ENCODE data around the gene ANKRD39.

The ANKRD39 gene

DNA sequence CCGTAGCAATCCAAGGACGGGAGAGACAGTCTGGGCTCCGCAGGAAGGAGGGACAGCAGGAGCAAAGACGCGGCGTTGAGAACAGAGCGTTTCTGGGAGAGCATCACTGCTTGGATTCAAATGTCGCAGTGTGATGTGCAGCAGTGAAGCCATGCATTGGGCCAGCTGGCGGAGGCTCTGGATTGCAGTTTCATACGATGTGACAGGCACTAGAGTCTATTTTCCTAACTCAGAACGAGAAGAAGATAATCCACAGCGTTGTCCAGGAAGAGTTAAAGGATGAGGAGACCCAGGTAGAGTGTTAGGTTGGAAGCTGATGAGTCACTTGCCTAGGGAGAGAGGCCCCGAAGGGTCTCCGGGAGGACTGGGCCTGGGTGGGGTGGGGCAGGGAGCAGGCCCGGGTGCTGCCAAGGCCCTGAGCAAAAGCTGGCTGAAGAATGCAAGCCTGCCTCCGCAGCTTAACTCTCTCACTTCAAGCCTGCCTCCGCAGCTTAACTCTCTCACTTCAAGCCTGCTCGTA lies 29.7 kb upstream of the ANKRD39 start:
- no peak for DNase-seq (ENCODE audit: low read depth)

- DNase-seq (ENCODE audit: low read depth) = no peak
Observed at GRCh38 chr2:96885432-96886347, 27.9 kb upstream of the ANKRD39 start.

DNA sequence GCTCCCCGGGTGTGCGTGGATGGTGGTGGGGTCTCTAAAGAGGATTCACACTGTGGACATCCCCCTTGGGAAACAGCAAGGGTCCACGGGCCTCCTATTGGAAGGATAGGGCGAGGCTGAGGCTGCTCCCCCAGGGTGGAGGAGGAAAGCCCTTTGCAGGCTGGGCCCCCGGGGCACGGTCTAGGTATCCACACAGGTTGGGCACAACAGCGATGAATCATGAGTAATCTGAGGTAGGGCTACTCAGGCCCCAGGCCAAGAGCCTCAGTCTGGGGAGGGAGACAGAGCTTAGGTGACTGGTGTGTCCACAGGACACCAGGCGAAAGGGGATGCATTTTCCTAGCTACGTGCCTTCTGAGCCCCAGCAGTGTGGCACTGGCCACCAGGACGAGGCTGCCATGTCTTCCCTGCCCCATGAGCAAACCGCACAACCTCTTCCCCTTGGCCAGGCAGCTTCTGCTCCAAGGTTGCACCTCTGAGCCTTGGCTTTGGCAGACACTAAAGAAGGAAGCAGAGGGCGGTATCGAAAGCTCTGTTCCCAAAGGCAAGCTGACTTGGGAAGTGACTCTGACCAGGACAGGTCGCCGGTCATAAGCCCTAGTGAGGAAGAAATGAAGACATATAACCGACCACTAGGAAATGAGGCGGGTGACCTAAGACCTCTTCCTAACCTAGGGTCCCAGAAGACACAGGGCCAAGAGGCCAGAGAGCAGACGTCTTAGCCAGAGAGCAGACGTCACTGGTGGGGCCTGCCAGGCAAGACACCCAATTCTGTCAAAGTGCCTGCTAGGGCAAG lies 26.7 kb upstream of the ANKRD39 start:
- no peak for DNase-seq (ENCODE audit: low read depth)

- DNase-seq (ENCODE audit: low read depth) = no peak
Observed at GRCh38 chr2:96883306-96883705, 25.5 kb upstream of the ANKRD39 start.

DNA sequence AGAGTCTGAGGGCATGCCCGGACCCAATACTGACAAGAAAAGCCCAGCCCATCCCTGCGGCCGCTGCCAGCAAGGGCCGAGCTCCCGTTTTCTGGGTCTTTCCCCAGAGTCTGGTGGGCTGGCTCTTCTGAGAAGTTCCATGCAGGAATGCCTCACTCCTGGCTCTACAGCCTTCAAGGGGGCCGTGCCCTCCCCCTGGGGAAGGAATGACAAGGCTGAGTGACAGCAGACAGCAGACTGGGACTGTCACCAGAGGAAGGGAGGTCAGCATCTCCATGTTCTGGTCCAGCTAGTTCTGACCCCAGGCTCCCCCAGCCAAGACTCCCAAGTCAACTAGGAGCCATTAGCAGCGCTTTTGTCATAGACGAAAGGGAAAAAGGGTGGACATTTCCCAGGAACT lies 25.1 kb upstream of the ANKRD39 start:
- DNase-seq (ENCODE audit: low read depth) = no peak

DNA sequence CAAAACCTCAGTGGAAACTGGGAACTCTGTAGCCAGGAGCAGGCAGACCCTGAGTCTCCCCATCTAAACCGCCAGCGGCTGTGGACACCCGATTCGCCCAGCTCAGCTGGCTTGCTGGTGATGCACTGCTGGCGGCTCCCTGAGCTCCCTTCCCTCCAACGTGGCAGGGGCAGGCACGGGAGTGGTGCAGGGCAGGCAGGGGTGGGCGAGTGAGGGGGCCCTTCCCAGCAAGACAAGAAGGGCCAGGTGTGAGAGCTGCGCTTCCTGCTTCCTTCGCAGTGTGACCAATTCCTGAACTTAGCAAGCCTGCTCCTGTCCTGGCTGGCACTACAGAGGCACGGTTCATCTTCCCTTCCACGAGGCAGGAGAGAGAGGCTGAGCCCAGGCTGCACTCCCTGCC lies 24.4 kb upstream of the ANKRD39 start:
- no peak for DNase-seq (ENCODE audit: low read depth)

GRCh38 chr2:96881349-96882195 lies 23.8 kb upstream of the ANKRD39 start:
- DNase-seq (ENCODE audit: low read depth) = no peak

GRCh38 chr2:96880891-96881273 lies 23.1 kb upstream of the ANKRD39 start:
- no peak for DNase-seq (ENCODE audit: low read depth)

DNA sequence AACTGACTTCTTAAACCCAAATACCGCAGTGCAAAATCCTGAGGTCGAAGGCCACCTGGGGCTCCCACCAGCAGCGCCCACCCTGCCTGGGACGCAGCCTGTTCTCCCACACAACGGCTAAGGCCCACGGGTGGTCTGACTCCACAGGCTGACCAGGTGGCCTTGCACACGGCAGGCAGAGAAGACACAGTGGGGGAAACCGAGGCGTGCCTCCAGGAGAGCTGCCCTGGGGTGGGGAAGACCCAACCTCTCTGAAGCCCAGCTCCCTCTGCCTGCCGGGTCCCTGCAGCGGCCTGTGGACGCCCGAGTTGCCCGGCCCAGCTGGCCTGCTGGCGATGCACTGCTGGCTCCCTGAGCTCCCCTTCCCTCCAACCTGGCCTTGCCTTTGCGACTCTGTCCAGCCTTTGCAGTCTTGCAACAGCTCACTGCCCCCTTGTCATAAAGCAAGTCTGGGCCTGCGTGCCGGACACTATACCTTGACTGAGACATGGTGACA lies 21.8 kb upstream of the ANKRD39 start:
- no peak for DNase-seq (ENCODE audit: low read depth)

- DNase-seq (ENCODE audit: low read depth) = no peak
Observed at GRCh38 chr2:96878796-96879544, 21.2 kb upstream of the ANKRD39 start.

- DNase-seq (ENCODE audit: low read depth) = no peak
Observed at GRCh38 chr2:96878171-96878570, 20.4 kb upstream of the ANKRD39 start.

- DNase-seq (ENCODE audit: low read depth) = no peak
Observed at GRCh38 chr2:96877631-96878092, 19.8 kb upstream of the ANKRD39 start.

DNA sequence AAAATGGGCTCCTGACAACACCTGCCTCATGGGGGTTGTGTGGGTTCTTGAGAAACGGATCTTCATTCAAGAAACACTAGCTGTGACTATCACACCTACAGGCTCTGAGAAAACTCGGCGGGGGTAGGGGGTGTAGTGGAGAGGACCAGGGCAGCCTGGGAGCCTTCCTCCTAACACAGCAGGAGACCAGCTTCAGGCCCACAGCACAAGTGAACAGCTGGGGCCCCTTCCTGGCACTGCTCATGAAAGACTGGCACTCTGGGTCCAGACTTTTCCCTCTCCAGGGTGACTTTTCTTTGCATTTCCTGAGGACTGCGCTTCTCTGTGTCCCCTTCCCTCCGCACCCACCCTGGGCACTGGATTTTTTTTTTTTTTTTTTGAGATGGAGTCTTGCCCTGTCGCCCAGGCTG lies 19.2 kb upstream of the ANKRD39 start:
- no peak for DNase-seq (ENCODE audit: low read depth)

GRCh38 chr2:96876269-96877041 lies 18.6 kb upstream of the ANKRD39 start:
- DNase-seq (ENCODE audit: low read depth) = no peak

GRCh38 chr2:96875498-96876268 lies 17.9 kb upstream of the ANKRD39 start:
- DNase-seq (ENCODE audit: low read depth) = no peak

DNA sequence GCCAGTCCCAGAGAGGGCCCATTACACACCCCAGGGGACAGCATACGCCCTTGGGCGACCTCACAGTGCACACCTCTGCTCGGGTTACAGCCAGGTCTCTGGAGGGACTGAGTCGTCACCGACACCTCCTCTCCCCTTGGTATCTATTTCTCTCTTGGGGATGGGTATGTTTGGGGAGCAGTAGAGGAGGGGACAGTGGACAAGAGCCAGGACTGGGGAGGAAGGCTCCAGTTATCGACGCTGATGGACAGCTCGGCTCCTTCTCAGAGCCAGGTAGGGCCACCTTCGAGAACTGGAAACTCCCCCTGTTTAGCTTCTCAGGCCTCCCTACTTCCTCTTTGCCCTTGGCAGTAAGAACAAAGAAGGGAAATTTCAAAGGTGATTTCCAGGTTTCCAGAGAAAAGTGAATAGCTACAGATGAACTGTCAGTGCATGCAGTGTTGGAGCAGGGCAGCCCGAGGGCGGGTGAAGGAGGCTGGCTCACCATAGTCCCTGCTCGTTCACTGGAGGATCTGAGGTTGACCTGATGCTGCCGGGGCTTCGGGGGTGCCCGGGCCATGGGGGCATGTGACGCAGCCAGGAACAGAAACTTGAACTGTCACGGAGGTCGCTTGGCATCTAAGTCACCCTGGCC lies 16.5 kb upstream of the ANKRD39 start:
- no peak for DNase-seq (ENCODE audit: low read depth)

DNA sequence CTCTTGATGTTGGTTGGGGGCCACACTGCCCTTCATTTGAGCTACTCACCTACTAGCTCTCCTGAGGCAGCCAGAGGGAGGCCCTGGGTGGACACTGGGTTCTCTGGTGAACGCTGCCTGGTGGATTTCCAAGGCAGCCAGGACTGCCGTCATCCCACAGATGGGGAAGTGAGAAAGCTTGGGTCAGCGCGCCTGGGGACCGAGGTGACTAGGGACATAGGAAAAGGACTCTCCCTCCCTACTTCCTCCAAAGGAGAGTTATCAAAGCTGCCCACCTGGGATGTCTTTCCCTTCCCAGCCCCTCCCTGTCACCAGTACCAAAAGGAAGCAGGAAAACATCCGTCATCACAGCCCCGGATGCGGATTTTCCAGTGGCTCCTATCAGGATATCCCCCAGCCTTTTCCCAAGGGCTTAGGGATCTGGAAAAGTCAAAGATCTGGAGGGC lies 15.9 kb upstream of the ANKRD39 start:
- DNase-seq (ENCODE audit: low read depth) = no peak

DNA sequence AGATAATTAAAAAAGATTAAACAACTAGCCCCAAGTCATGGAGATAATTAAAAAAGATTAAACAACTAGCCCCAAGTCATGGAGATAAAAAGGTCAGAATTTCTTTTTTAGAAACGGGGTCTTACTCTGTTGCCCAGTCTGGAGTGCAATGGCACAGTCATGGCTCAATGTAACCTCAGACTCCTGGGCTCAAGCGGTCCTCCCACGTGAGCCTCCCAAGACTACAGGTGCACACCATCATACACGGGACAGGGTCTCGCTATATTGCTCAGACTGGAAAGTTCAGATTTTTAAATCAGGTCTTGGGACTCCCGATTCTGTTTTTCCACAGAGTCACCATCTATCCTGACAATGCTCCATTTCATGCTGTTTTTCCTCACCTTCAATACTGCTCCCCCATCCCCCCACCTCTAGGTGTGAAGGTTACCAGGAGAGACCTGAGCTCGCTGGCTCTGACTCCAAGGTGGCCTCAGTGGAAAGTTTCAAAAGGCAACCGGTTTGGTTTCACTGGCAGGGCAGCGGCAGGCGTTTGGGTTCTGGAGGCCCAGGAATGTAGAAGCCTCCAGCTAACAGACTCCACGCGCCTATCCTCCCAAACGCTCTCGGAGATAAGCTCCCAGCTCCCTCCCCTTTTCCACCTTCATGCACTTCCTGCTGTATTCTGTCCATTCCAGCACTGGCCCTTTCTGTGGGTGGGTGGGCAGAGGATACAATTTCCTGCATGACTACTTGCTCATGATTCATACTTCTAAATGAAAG lies 15.0 kb upstream of the ANKRD39 start:
- DNase-seq (ENCODE audit: low read depth) = no peak
